Thyroid gland (tissue), 4 donors: ENCODE measurements around the gene DSG2.

Experiments used
- POLR2A ChIP-seq, 2 donors: fragments of 450-650 bp; IDR thresholded peaks; one replicate each; pipeline ENCODE4 v1.6.1; 2017; ENCODE audit warnings: antibody characterized with exemption in 2 of 2, mild to moderate bottlenecking in 2 of 2, moderate library complexity in 1 of 2
- TF ChIP-seq, protein P1 (sequence below), 6 experiments: fragments of 200-600 bp in 3 of 6; fragments of 450-650 bp in 3 of 6; sonication (generic) in 3 of 6; IDR thresholded peaks; one replicate each; pipeline ENCODE4 v1.5.1; 2016 to 2019; ENCODE audit warnings: antibody characterized with exemption in 6 of 6, mild to moderate bottlenecking in 2 of 6, inconsistent platforms in 1 of 6, moderate library complexity in 1 of 6

DNA sequence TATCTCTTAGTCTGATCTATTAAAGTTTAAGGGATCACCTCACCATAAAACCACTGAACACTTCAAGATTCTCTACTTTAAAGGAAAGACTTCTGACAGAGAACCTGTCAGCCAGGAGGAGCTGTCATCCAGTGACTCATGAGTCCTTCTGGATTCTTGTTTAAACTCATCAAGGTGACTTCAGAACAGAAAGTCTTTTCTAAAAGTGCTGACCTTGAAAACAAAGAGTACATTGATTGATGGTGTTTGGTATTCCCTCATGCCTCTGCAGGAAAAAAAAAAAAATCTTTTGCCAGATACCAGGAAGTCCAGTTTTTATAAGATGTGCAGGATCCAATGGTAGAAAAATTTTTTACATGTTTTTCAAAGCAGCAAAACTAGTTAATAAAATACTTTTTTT lies 12.3 kb downstream of the DSG2 start:
- TF ChIP-seq POLR2A (IDR thresholded peaks at IDR 0.05) = no peak
- TF ChIP-seq, protein P1, sequence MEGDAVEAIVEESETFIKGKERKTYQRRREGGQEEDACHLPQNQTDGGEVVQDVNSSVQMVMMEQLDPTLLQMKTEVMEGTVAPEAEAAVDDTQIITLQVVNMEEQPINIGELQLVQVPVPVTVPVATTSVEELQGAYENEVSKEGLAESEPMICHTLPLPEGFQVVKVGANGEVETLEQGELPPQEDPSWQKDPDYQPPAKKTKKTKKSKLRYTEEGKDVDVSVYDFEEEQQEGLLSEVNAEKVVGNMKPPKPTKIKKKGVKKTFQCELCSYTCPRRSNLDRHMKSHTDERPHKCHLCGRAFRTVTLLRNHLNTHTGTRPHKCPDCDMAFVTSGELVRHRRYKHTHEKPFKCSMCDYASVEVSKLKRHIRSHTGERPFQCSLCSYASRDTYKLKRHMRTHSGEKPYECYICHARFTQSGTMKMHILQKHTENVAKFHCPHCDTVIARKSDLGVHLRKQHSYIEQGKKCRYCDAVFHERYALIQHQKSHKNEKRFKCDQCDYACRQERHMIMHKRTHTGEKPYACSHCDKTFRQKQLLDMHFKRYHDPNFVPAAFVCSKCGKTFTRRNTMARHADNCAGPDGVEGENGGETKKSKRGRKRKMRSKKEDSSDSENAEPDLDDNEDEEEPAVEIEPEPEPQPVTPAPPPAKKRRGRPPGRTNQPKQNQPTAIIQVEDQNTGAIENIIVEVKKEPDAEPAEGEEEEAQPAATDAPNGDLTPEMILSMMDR (IDR thresholded peaks at IDR 0.05) = no peak
